HL-60 (cell line): ENCODE data around the gene SMCO2.
A peak's percentile ranks its signal among the peaks of the same experiment; 100 is the strongest.

Experiments
- DNase-seq, 2 experiments: peaks; one replicate each; pipeline ENCODE4 v3.0.0-alpha.2; 2010 to 2020; ENCODE audit warnings: low read depth in 1 of 2, low spot score in 1 of 2
- H3K27ac ChIP-seq: fragments of 250-450 bp; sonication (Bioruptor Pico); replicated peaks from 2 replicates; pipeline ENCODE4 v1.5.1; 2020; ENCODE audit warnings: mild to moderate bottlenecking, moderate library complexity
- H3K27me3 ChIP-seq: fragments of 250-450 bp; sonication (Bioruptor Pico); 2 replicates; pipeline ENCODE4 v1.5.1; 2021; ENCODE audit warnings: mild to moderate bottlenecking, moderate library complexity; ENCODE audit not compliant: insufficient read depth, poor library complexity, severe bottlenecking
- H3K4me3 ChIP-seq: replicated peaks from 2 replicates; pipeline ENCODE4 v1.5.1; 2011; ENCODE audit warnings: mild to moderate bottlenecking, control low read depth, low read length; ENCODE audit not compliant: insufficient read depth
- CTCF ChIP-seq: IDR thresholded peaks from one replicate; pipeline ENCODE4 v1.5.1; 2011; ENCODE audit warnings: low read length, control low read depth, inconsistent platforms; ENCODE audit not compliant: insufficient read depth
- GABPA ChIP-seq: IDR thresholded peaks from 2 replicates; pipeline ENCODE4 v1.6.1; 2012; ENCODE audit warnings: low read depth
- POLR2AphosphoS5 ChIP-seq: IDR thresholded peaks from 2 replicates; pipeline ENCODE4 v1.6.1; 2012; ENCODE audit warnings: low read depth
- SPI1 ChIP-seq: IDR thresholded peaks from 2 replicates; pipeline ENCODE4 v1.6.1; 2012; ENCODE audit warnings: low read depth, mild to moderate bottlenecking, borderline replicate concordance
- TF ChIP-seq, protein P1 (sequence below): IDR thresholded peaks from 2 replicates; pipeline ENCODE4 v1.6.1; 2012; ENCODE audit warnings: low read depth; ENCODE audit not compliant: insufficient replicate concordance

SMCO2 gene

DNA sequence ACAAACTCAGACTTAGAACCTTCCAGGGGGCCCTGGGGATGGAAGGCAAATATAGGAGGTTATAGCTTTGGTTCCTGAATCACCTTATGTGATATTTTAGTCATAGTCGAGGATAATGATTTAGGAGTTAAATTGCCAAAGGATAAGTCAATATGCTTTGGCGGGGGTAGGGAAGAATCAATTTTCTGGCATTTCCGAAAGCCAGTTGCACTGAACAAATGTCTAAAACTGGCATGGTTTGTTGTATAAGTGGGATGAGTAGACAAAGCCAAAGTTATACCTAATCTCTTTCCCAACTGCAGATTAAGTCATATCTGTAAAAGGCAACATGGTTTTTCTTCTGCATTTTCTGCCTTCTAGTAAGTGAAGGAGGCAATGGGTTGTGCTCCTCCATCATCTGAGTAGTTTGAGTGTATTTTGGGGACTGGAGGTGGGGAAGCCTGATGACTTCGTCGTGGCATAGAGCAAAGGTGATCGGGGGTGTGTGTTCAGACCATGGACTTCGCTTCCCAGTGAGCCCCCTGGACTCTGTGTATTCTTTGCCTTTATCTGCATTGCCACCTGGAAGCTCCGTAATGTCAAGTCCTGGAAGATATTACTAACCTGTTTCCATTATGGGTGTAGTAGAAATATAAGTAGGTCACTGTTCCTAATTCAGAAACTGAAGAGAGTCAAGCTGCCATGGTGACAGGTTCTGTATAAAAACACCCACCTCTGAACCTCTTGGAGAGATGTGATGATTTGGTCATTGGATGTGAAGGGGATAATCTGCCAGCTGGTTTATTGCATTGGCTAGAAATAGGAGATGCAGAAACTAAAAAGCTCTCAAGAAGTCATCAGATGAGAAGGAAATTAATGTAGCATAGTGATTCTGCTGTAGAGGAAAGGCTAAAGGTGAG is 102.0 kb downstream of the SMCO2 start:
- Histone ChIP-seq H3K27ac (no peak overlapping the region), H3K27me3 (no peaks in the 10 kb centered on the region), H3K4me3 (no peak overlapping the region)
- TF ChIP-seq SPI1 (no peak), POLR2AphosphoS5 (no peak), CTCF (no peak), GABPA (no peak)
- TF ChIP-seq, protein P1, sequence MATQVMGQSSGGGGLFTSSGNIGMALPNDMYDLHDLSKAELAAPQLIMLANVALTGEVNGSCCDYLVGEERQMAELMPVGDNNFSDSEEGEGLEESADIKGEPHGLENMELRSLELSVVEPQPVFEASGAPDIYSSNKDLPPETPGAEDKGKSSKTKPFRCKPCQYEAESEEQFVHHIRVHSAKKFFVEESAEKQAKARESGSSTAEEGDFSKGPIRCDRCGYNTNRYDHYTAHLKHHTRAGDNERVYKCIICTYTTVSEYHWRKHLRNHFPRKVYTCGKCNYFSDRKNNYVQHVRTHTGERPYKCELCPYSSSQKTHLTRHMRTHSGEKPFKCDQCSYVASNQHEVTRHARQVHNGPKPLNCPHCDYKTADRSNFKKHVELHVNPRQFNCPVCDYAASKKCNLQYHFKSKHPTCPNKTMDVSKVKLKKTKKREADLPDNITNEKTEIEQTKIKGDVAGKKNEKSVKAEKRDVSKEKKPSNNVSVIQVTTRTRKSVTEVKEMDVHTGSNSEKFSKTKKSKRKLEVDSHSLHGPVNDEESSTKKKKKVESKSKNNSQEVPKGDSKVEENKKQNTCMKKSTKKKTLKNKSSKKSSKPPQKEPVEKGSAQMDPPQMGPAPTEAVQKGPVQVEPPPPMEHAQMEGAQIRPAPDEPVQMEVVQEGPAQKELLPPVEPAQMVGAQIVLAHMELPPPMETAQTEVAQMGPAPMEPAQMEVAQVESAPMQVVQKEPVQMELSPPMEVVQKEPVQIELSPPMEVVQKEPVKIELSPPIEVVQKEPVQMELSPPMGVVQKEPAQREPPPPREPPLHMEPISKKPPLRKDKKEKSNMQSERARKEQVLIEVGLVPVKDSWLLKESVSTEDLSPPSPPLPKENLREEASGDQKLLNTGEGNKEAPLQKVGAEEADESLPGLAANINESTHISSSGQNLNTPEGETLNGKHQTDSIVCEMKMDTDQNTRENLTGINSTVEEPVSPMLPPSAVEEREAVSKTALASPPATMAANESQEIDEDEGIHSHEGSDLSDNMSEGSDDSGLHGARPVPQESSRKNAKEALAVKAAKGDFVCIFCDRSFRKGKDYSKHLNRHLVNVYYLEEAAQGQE = no peak
- DNase-seq = no peak

- TF ChIP-seq CTCF (no peak), SPI1 (no peak), GABPA (no peak), POLR2AphosphoS5 (no peak)
- TF ChIP-seq, protein P1 = no peak
- DNase-seq = no peak
- no peaks in the 10 kb centered on the region for H3K27me3 ChIP-seq
- no peak overlapping the region for H3K27ac ChIP-seq
- no peak overlapping the region for H3K4me3 ChIP-seq
These were observed 102.8 kb downstream of the SMCO2 start for GRCh38 chr12:27549236-27549800.

DNA sequence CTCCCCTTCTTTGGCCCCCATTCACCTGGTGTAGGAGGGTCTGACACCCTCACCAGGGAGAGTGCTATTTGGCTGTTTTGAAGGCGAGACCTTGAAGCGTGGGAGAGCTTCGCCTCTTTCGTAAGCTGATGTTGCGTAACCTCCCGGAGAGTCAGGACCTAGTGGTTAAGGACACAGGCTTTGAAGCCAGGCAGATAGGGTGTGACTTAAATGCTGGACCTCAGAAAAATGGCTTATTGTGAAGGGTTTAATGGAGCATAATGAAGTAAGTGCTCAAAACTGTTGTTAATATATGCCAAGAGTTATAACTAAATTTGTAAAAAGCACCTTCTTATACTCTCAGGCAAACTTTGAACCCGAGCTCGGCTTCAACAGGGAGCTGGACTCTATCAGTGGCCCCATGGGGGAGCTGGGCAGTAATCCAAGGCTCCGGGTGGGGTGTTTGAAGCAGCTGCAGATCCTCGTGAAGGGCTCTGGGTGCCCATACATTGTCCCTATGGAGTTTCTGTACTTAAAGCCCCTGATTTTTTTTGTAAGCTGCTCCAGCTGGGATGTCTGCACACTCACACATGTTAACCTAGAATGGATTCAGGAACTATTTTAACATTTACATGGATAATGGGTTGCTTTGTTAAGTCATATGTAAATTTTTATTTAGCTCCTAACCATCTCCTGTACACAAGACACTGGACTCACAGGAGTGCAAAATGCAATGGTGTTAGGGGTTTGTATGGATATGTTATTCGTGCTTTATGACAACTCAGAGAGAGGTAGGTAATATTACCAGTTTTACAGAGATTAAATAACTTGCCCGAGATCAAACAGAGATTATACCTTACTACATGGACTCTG is 103.5 kb downstream of the SMCO2 start:
- no peaks in the 10 kb centered on the region for H3K27me3 ChIP-seq
- no peak for TF ChIP-seq GABPA
- TF ChIP-seq POLR2AphosphoS5 = no peak
- TF ChIP-seq SPI1 = no peak
- no peak for TF ChIP-seq CTCF
- TF ChIP-seq, protein P1 = no peak
- peak; percentile 82 to 87 for DNase-seq
- no peak overlapping the region for H3K27ac ChIP-seq
- no peak overlapping the region for H3K4me3 ChIP-seq
